B cell (primary cell): ENCODE results near the gene SLC35F3. TPM values are rescaled to one million over a fixed set of nuclear protein-coding genes. Genes with fewer than 3 reads are reported as not detected.
A peak's percentile ranks its signal among the peaks of the same experiment; 100 is the strongest.

Experiments used
- ATAC-seq: fragments of 200-7000 bp; cut with Tn5 transposase; one replicate; pipeline ENCODE4 v1.10.0; 2021; ENCODE audit warnings: low read depth, mild to moderate bottlenecking, moderate number of reproducible peaks, moderate library complexity
- CTCF ChIA-PET: fragments of 350-600 bp; sonication (Branson Sonifier 250); formaldehyde crosslinking; loops from one replicate; lab custom pipeline; 2021; ENCODE audit warnings: antibody characterized with exemption, inconsistent platforms; lab: Charles Lee
- POLR2A ChIA-PET: fragments of 350-600 bp; sonication (Branson Sonifier 250); formaldehyde crosslinking; loops from one replicate; lab custom pipeline; 2021; ENCODE audit warnings: antibody characterized with exemption; lab: Charles Lee
- DNase-seq: peaks from one replicate; pipeline ENCODE4 v3.0.0; 2013
- H2AFZ ChIP-seq: 2 replicates; pipeline ENCODE4 v1.6.1; 2012; ENCODE audit warnings: mild to moderate bottlenecking, low read depth, low read length; ENCODE audit not compliant: insufficient read depth, poor library complexity, severe bottlenecking
- H3K27ac ChIP-seq, 2 donors: 1 replicate in 1 of 2; 2 replicates in 1 of 2; pipeline ENCODE4 v1.5.1; 2012 to 2013; ENCODE audit warnings: low read length in 2 of 2, mild to moderate bottlenecking in 2 of 2, moderate library complexity in 1 of 2
- H3K27me3 ChIP-seq, 4 experiments: fragments of 200-600 bp in 1 of 4; sonication (generic) in 1 of 4; replicated peaks in 1 of 4; 1 replicate in 2 of 4; 2 replicates in 2 of 4; pipeline versions ENCODE4 v1.6.1 to v1.7.0; 2013 to 2016; ENCODE audit warnings: low read length in 3 of 4, mild to moderate bottlenecking in 2 of 4, mixed read lengths in 1 of 4, moderate library complexity in 1 of 4; ENCODE audit not compliant: insufficient read depth in 4 of 4, control insufficient read depth in 3 of 4; ENCODE audit errors: control extremely low read depth in 1 of 4
- H3K36me3 ChIP-seq, 2 experiments: replicated peaks in 1 of 2; 1 replicate in 1 of 2; 2 replicates in 1 of 2; pipeline versions ENCODE4 v1.6.1 to v1.7.1; 2013; ENCODE audit warnings: low read length in 1 of 2; ENCODE audit not compliant: insufficient read depth in 2 of 2, control insufficient read depth in 1 of 2; ENCODE audit errors: control extremely low read depth in 1 of 2, extremely low read depth in 1 of 2
- H3K4me1 ChIP-seq, 2 donors: fragments of 200-600 bp in 1 of 2; sonication (generic) in 1 of 2; 1 replicate in 1 of 2; 2 replicates in 1 of 2; pipeline versions ENCODE4 v1.5.1 to v1.6.1; 2013 to 2017; ENCODE audit warnings: low read length in 2 of 2; ENCODE audit not compliant: control insufficient read depth in 2 of 2, insufficient read depth in 2 of 2
- H3K4me2 ChIP-seq: replicated peaks from 2 replicates; pipeline ENCODE3; 2012; ENCODE audit warnings: mild to moderate bottlenecking, low read depth, low read length; ENCODE audit not compliant: poor library complexity, severe bottlenecking
- H3K4me3 ChIP-seq, 5 experiments: fragments of 200-600 bp in 1 of 5; sonication (generic) in 1 of 5; 1 replicate in 3 of 5; 2 replicates in 2 of 5; pipeline versions ENCODE4 v1.5.1 to v1.7.0; 2011 to 2016; ENCODE audit warnings: low read length in 4 of 5, mild to moderate bottlenecking in 4 of 5, low read depth in 2 of 5, control low read depth in 1 of 5, moderate library complexity in 1 of 5; ENCODE audit not compliant: insufficient read depth in 1 of 5; ENCODE audit errors: control extremely low read depth in 1 of 5, extremely low read depth in 1 of 5
- H3K79me2 ChIP-seq: fragments of 200-600 bp; sonication (generic); one replicate; pipeline ENCODE4 v1.6.0; 2016; ENCODE audit warnings: low read length; ENCODE audit not compliant: control insufficient read depth, insufficient read depth
- H3K9ac ChIP-seq: fragments of 200-600 bp; sonication (generic); 2 replicates; pipeline ENCODE4 v1.6.1; 2017; ENCODE audit warnings: mild to moderate bottlenecking, low read length, moderate library complexity
- H3K9me3 ChIP-seq, 3 donors: one replicate each; pipeline versions ENCODE4 v1.6.1 to v1.7.1; 2013; ENCODE audit warnings: low read length in 2 of 3; ENCODE audit not compliant: control insufficient read depth in 2 of 3, insufficient read depth in 1 of 3; ENCODE audit errors: control extremely low read depth in 1 of 3
- H4K20me1 ChIP-seq: 2 replicates; pipeline ENCODE4 v1.6.0; 2012; ENCODE audit warnings: mild to moderate bottlenecking, low read length; ENCODE audit not compliant: insufficient read depth, control insufficient read depth, poor library complexity, severe bottlenecking
- H3K27ac Mint-ChIP-seq: one replicate; pipeline ENCODE4 v1.8.0; 2021; ENCODE audit warnings: mixed read lengths
- H3K27me3 Mint-ChIP-seq: one replicate; pipeline ENCODE4 v1.8.0; 2021; ENCODE audit warnings: mixed read lengths
- H3K4me1 Mint-ChIP-seq: one replicate; pipeline ENCODE4 v1.8.0; 2021; ENCODE audit warnings: mixed read lengths
- H3K4me3 Mint-ChIP-seq: one replicate; pipeline ENCODE4 v1.8.0; 2021; ENCODE audit warnings: mixed read lengths
- H3K9me3 Mint-ChIP-seq: one replicate; pipeline ENCODE4 v1.8.0; 2022; ENCODE audit warnings: mixed read lengths; ENCODE audit not compliant: insufficient read depth
- EZH2 ChIP-seq: IDR thresholded peaks from 2 replicates; pipeline ENCODE4 v1.6.1; 2012; ENCODE audit warnings: borderline replicate concordance, low read depth, mild to moderate bottlenecking, moderate library complexity, low read length; ENCODE audit not compliant: insufficient read depth, poor library complexity, severe bottlenecking
- WGBS: methylation state at CpG from one replicate; pipeline ENCODE4 v1.1.5; 2013; ENCODE audit warnings: missing lambda C conversion rate; ENCODE audit not compliant: insufficient coverage; 5-methylcytosine and 5-hydroxymethylcytosine counted together
- intact Hi-C: fragments of 100-400 bp; cut with micrococcal nuclease; formaldehyde crosslinking; loops from one replicate; pipeline ENCODE4 v1.10.0; 2022
- polyA plus RNA-seq: library from polyadenylated mRNA; depleted of rRNA; stranded (reverse); fragments of >200 nt; gene quantifications from 2 replicates; pipeline ENCODE4 v1.2.3, GENCODE V29; 2012
- total RNA-seq, 2 donors: library from RNA; stranded (reverse); fragments of 120-200 nt in 1 of 2; gene quantifications; 1 replicate in 1 of 2; 2 replicates in 1 of 2; pipeline versions ENCODE4 v1.2.3 to v1.2.4, GENCODE V29; 2013 to 2022
- TF ChIP-seq, protein P1 (sequence below): fragments of 200-600 bp; IDR thresholded peaks from one replicate; pipeline ENCODE4 v1.8.0; 2022; ENCODE audit warnings: antibody characterized with exemption, mild to moderate bottlenecking

The SLC35F3 gene
- total and polyA plus RNA-seq, 2 donors (not counting 1 experiment from before 2014, with no cell fraction given), result not detected

DNA sequence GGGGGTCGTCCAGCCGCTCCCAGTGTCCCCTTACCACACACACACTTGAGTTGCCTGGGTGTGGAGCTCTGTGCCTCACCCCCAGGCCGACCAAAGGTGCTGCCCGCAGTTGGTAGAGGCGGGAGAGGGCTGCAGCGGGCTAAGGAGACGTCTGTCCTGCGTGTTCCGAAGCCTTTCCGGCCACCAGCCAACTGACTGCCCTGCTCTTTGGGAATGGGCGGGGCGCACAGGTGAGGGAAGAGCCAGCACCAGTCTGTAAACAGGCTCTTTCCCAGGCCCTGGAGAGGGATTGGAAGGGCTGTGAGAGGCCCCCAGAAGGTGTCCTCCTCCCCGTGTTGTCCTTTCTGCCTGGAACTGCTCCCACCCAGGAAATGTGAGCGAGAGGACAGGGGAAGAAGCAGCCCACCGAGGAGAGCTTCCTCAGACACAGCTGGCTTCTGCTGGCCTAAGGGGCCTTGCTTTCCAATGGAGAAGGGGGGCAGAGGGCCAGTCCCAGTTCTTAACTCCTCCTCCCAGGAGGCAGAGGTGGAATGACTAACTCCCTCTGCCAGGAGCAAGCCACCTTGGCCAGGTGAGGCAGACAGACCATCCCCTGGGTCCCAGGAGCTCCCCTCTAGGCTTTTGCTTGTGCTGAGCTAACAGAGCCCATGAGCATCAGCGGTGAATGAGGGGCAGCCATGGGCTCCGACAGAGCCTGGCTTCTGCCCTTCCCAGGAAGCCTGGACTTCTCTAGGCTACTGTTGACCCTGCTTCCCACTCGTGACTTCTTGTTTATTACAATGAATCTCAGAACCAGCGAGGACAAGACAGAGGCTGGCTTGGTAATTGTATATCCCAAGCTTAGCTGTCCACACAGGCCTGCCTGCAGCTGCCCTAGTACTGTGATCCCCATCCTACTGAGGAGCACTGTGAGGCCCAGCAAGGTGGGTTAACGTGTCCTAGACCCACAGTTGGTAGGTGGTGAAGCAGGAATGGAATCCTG is 310.7 kb downstream of the SLC35F3 start:
- DNase-seq (no peak), ATAC-seq (no peak)
- H3K27me3 Mint-ChIP-seq, result peaks cover 52% of the 10 kb centered on the region
- Histone ChIP-seq H2AFZ (no peak overlapping the region), H3K79me2 (no peaks in the 10 kb centered on the region), H3K27ac (no peak overlapping the region), H3K9me3 (no peaks in the 10 kb centered on the region), H3K27me3 (peaks cover 0 to 18% (median 7%) of the 10 kb centered on the region in 4 experiments), H3K4me2 (peak overlapping the region; percentile 65), H3K4me1 (peaks cover 11 to 14% of the 10 kb centered on the region in 2 donors), H3K9ac (no peak overlapping the region), H3K36me3 (no peaks in the 10 kb centered on the region), H4K20me1 (no peaks in the 10 kb centered on the region), H3K4me3 (no peak overlapping the region)
- WGBS, result 71% methylated on average over 17 of the region's 20 CpGs
- TF ChIP-seq, protein P1, sequence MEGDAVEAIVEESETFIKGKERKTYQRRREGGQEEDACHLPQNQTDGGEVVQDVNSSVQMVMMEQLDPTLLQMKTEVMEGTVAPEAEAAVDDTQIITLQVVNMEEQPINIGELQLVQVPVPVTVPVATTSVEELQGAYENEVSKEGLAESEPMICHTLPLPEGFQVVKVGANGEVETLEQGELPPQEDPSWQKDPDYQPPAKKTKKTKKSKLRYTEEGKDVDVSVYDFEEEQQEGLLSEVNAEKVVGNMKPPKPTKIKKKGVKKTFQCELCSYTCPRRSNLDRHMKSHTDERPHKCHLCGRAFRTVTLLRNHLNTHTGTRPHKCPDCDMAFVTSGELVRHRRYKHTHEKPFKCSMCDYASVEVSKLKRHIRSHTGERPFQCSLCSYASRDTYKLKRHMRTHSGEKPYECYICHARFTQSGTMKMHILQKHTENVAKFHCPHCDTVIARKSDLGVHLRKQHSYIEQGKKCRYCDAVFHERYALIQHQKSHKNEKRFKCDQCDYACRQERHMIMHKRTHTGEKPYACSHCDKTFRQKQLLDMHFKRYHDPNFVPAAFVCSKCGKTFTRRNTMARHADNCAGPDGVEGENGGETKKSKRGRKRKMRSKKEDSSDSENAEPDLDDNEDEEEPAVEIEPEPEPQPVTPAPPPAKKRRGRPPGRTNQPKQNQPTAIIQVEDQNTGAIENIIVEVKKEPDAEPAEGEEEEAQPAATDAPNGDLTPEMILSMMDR, result no peak
- no peak for TF ChIP-seq EZH2
- intact Hi-C loops, result no loop called here
- peak overlapping the region; percentile 26 for H3K4me3 Mint-ChIP-seq
- no peak overlapping the region for H3K27ac Mint-ChIP-seq
- CTCF ChIA-PET, result no interaction called here
- POLR2A ChIA-PET, result no interaction called here
- H3K4me1 Mint-ChIP-seq, result peaks cover 8% of the 10 kb centered on the region
- peaks cover 2% of the 10 kb centered on the region for H3K9me3 Mint-ChIP-seq
